GM12873 (cell line): ENCODE data around the gene CNR2.

Experiments used
- TF ChIP-seq, protein P1 (sequence below): IDR thresholded peaks from 2 replicates; pipeline ENCODE4 v1.5.1; 2012; ENCODE audit warnings: low read depth, mild to moderate bottlenecking, moderate library complexity, low read length, control low read depth; ENCODE audit not compliant: insufficient read depth; ENCODE audit errors: missing control alignments

CNR2 gene

DNA sequence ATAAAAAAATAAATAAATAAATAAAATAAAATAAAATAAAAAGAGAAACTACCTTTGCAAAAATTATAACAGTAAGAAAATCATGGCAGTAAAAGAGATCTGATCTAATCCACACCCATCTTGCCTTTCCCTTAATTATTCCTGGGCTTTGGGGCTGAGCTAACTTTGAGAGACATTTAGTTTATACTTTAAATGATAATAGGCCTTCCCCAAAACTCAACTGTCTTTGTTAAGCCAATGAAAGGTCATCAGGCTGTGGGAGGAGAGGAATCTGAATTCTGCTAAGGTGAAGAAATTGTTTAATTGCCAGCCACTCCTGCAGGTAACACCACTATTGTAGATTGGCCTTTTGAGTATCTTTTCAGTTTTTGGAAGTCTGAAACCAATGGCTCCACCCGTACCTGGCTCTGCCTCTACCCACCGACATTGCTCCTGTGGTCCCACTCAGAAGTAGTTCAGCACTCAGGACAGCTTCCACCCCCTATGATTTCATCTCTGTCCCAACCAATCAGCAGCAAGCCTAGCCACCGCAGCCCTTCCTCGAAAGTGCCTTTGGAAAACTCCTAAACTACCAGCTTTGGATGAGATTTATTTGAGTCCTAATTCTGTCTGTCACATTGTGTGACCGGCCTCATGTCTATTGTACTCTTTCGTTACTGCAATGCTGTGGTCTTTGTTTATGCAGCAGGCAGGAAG is 23.5 kb upstream of the CNR2 start:
- TF ChIP-seq, protein P1, sequence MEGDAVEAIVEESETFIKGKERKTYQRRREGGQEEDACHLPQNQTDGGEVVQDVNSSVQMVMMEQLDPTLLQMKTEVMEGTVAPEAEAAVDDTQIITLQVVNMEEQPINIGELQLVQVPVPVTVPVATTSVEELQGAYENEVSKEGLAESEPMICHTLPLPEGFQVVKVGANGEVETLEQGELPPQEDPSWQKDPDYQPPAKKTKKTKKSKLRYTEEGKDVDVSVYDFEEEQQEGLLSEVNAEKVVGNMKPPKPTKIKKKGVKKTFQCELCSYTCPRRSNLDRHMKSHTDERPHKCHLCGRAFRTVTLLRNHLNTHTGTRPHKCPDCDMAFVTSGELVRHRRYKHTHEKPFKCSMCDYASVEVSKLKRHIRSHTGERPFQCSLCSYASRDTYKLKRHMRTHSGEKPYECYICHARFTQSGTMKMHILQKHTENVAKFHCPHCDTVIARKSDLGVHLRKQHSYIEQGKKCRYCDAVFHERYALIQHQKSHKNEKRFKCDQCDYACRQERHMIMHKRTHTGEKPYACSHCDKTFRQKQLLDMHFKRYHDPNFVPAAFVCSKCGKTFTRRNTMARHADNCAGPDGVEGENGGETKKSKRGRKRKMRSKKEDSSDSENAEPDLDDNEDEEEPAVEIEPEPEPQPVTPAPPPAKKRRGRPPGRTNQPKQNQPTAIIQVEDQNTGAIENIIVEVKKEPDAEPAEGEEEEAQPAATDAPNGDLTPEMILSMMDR, result no peak

DNA sequence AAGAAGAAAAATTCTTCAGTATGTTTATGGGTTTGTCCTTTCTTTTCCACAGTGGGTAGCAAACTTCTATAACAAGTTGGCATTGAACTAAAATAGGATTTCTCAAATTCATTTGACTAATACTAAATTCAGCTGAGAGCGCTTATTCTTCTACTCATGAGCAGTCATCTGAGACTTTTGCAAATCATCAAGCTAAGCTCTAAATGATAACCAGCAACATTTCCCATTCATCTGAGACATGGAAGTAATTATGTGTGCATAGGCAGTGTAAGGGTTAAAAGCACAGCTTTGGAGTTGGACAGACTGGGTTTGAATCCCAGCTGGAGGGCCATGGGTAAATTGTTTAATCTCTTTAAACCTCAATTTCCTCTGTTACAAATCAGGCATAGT is 18.3 kb upstream of the CNR2 start:
- TF ChIP-seq, protein P1, result no peak

DNA sequence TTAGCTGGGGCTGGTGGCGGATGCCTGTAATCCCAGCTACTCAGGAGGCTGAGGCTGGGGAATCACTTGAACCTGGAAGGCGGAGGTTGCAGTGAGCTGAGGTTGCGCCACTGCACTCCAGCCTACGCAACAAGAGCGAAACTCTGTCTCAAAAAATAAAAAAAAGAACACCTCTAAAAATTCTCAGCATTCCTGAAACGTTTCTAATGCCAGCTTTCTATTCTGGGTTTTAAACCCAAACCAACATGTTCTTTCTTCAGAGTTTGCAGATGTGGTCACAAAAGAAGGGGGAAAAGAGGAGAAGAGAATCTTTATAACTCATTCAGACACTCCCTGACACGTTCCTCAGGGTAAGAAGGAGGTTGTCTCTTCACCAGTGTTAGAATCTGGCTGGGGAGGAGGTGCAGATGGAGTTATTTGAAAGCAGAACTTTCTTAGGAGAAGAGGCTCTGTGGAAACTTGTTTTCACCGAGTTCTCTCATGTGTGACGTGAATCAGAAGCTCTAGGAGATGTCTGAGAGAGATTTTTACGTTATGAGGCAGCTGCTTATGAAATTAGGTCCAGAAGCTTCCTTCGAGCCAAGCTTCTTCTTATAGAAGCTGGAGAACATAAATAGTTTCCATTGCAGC is 17.8 kb upstream of the CNR2 start:
- TF ChIP-seq, protein P1, result no peak

DNA sequence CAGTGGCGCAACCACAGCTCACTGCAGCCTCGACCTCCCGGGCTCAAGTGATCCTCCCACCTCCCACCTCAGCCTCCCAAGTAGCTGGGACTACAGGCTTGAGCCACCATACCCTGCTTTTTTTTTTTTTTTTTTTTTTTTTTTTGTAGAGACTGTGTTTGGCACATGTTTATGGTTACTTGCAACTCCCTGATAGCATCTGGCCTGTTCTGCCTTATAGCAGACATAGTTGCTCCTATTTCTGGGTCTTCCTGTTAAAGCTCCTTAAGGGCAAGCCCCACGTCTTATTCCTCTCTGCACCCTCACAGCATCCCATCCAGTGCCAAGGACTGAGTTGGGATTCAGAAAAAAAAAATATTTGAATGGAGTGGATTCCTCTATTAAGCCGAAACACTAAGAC is 17.1 kb upstream of the CNR2 start:
- TF ChIP-seq, protein P1, result no peak

DNA sequence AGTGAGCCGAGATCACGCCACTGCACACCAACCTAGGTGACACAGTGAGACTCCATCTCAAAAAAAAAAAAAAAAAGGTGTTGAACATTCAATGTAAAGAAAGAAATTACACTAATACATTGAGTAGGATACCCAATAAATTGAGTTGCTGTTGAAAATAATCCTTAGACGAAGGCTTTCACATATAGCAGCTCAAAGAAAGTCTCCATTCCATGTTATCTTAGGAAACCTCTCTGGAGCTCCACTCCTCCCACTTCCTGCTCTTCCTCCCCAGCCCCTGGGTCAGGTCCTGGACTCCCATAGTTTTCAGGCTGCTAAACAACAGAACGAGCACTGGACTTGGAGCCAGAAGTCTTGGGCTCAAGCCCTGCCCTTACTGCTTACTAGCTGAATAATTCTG is 15.6 kb upstream of the CNR2 start:
- TF ChIP-seq, protein P1, result no peak

DNA sequence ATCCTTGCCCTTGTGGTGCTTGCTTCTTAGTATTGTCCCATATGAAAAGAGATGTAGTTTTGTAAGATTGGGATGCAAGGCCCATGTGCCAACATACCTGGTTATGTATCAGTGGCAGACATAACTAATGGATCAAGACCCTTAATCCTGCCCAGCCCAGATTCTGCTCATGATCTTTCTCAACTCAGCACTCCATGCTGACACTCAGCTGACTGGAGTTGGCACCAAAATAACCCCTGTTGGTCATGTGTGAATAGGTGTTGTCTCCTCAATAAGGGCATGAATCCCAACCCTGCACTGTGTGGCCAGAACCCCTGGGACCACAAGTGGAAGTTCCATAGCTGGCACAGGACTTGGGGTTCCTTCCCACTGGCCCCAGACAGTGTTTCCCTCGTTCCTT is 13.9 kb upstream of the CNR2 start:
- TF ChIP-seq, protein P1, result no peak

DNA sequence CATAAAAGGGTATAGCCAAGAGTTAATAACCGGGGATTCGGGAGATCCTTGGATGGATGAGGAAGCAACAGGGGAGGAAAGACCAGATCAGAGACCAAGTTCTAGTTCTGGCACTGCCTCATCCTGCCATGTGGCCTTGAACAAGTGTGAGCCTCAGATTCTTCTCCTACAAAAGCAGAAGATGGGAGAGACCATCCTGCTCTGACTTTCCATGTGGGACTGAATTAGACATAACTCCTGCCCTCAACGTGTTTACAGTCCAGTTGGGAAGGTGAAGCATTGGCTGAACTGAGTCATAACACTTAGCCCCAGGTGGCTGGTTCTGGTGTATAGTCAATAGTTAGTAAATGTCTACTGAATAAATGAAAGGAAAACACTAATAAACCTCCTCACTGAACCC is 12.1 kb upstream of the CNR2 start:
- TF ChIP-seq, protein P1, result no peak
